GM19397 (cell line): Measurements from ENCODE around the gene IQGAP3.
A peak's percentile ranks its signal among the peaks of the same experiment; 100 is the strongest.
"Not testable (repeated sequence)": the region's sequence is repeated elsewhere in the genome, so short reads cannot be mapped to it uniquely, and the experiment has no call there.

Source experiments
- ATAC-seq: cut with Tn5 transposase; IDR thresholded peaks from one replicate; pipeline ENCODE4 v1.9.1; 2021; ENCODE audit warnings: mild to moderate bottlenecking, moderate library complexity; ENCODE audit not compliant: unreplicated experiment

The IQGAP3 gene

GRCh38 chr1:156571919-156572662 is at the start of gene IQGAP3:
TSS of gene IQGAP3 (minus strand) at chr1:156572565. CDS start at chr1:156572529, 36 bp downstream.
- ATAC-seq, result peak; percentile 83

- no peak for ATAC-seq
These were observed 47.2 kb upstream of the IQGAP3 start for GRCh38 chr1:156619582-156619955.

GRCh38 chr1:156618853-156619581 is 46.7 kb upstream of the IQGAP3 start, which contains the start of gene HAPLN2:
TSS of gene HAPLN2 (plus strand) at chr1:156619415. CDS start at chr1:156623491, 4,076 bp downstream.
- ATAC-seq, result no peak

- no peak for ATAC-seq
These were observed 44.1 kb upstream of the IQGAP3 start for GRCh38 chr1:156616463-156616862.

- ATAC-seq, result no peak
These were observed 43.6 kb upstream of the IQGAP3 start for GRCh38 chr1:156615946-156616345.

GRCh38 chr1:156612666-156613065 is 40.3 kb upstream of the IQGAP3 start:
- ATAC-seq, result no peak

- not testable (repeated sequence) for ATAC-seq
These were observed 37.7 kb upstream of the IQGAP3 start for GRCh38 chr1:156610072-156610471.

GRCh38 chr1:156608981-156609380 is 36.6 kb upstream of the IQGAP3 start:
- ATAC-seq, result no peak

- no peak for ATAC-seq
These were observed 35.8 kb upstream of the IQGAP3 start for GRCh38 chr1:156608036-156608674.

- ATAC-seq, result not testable (repeated sequence)
These were observed 35.0 kb upstream of the IQGAP3 start for GRCh38 chr1:156607344-156607743.

- no peak for ATAC-seq
These were observed 30.2 kb upstream of the IQGAP3 start for GRCh38 chr1:156602557-156602993.

GRCh38 chr1:156601892-156602291 is 29.5 kb upstream of the IQGAP3 start:
- no peak for ATAC-seq

GRCh38 chr1:156601122-156601830 is 28.9 kb upstream of the IQGAP3 start, which contains the start of gene GPATCH4:
TSS of gene GPATCH4 (minus strand) at chr1:156601479.
- peak; percentile 67 for ATAC-seq

GRCh38 chr1:156600733-156601121 is 28.4 kb upstream of the IQGAP3 start:
- no peak for ATAC-seq

GRCh38 chr1:156599811-156600210 is 27.4 kb upstream of the IQGAP3 start:
- no peak for ATAC-seq

- ATAC-seq, result no peak
These were observed 26.5 kb upstream of the IQGAP3 start for GRCh38 chr1:156598731-156599432.

GRCh38 chr1:156598125-156598524 is 25.8 kb upstream of the IQGAP3 start:
- no peak for ATAC-seq

- ATAC-seq, result no peak
These were observed 24.1 kb upstream of the IQGAP3 start for GRCh38 chr1:156596426-156596825.

GRCh38 chr1:156595016-156595415 is 22.7 kb upstream of the IQGAP3 start:
- no peak for ATAC-seq

GRCh38 chr1:156594190-156594589 is 21.8 kb upstream of the IQGAP3 start:
- no peak for ATAC-seq
